ENCODE measurements around the gene SMAD6. TPM values are rescaled to one million over a fixed set of nuclear protein-coding genes. Genes with fewer than 3 reads are reported as not detected.
"Not testable (repeated sequence)": the region's sequence is repeated elsewhere in the genome, so short reads cannot be mapped to it uniquely, and the experiment has no call there.

The SMAD6 gene
- total RNA-seq, 1 donor: 27.2 TPM

DNA sequence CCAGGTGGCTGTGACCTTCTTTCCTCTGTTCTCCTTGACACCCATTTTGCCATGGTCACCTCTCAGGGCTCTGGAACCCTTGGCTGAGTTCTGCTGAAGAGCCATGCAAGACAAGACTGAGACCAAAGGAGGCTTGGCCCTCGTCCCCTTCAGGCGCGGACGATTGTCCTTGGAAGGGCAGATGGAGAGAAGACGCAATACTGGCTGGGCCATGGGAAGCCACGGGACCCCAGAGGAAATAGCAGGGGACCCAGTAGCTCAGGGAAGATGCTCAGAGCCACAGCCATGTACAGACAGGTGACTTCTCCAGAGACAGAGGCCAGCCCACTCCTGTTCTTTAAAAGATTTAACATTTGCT, 125.6 kb downstream of the SMAD6 start:
- no peak for DNase-seq (ENCODE audit: low read depth)
- TF ChIP-seq CTCF (IDR thresholded peaks at IDR 0.05; ENCODE audit: insufficient read depth, low read length): no peak
- H3K4me3 ChIP-seq (ENCODE audit: low read depth, low read length): no peak overlapping the region

DNA sequence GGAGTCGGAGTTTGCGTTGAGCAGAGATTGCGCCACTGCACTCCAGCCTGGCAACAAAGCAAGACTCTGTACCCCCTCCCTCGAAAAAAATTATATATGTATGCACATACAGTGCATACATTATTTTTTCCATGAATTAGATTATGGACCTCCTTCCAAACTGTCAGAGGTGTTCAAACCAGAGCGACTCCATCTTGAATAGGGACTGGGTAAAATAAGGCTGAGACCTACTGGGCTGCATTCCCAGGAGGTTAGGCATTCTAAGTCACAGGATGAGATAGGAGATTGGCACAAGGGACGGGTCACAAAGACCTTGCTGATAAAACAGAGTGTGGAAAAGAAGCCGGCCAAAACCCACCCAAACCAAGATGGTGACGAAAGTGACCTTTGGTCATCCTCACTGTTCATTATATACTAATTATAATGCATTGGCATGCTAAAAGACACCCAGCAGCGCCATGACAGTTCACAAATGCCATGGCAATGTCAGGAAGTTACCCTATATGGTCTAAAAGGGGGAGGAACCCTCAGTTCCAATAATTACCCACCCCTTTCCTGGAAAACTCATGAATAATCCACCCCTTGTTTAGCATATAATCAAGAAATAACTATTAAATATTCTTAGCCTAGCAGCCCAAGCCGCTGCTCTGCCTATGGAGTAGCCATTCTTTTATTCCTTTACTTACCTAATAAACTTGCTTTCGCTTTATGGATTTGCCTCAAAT, 126.9 kb downstream of the SMAD6 start:
- DNase-seq (ENCODE audit: low read depth); H3K4me3 ChIP-seq (ENCODE audit: low read depth, low read length): not testable (repeated sequence)

- no peak for TF ChIP-seq CTCF (IDR thresholded peaks at IDR 0.05; ENCODE audit: insufficient read depth, low read length)
- no peak for DNase-seq (ENCODE audit: low read depth)
- H3K4me3 ChIP-seq (ENCODE audit: low read depth, low read length): no peak overlapping the region
Measured at GRCh38 chr15:66829551-66830121, 127.6 kb downstream of the SMAD6 start.

DNA sequence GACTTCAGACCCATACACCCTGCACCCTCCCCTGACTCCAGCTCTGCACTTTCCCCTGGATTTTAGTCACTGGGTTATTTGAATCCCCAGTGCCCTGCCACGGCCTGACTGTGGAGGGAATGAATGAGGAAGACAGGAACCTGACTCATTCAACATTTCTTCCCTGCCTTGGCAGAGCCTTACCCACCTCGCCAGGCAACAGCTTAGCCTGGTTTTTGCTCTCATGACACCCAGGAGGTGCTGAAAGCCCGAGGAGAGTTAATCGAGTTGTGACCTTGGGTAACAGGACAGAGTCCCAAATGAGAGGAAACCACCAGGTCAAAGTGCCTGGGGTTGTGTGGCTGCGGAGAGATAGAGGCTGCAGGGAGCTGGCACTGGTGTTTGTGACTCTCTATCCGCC, 128.3 kb downstream of the SMAD6 start:
- no peak overlapping the region for H3K4me3 ChIP-seq (ENCODE audit: low read depth, low read length)
- peak; percentile 66 for DNase-seq (ENCODE audit: low read depth)
- TF ChIP-seq CTCF (IDR thresholded peaks at IDR 0.05; ENCODE audit: insufficient read depth, low read length): no peak

GRCh38 chr15:66830823-66831222, 128.8 kb downstream of the SMAD6 start:
- H3K4me3 ChIP-seq (ENCODE audit: low read depth, low read length): no peak overlapping the region
- TF ChIP-seq CTCF (IDR thresholded peaks at IDR 0.05; ENCODE audit: insufficient read depth, low read length): no peak
- no peak for DNase-seq (ENCODE audit: low read depth)

GRCh38 chr15:66831289-66831688, 129.3 kb downstream of the SMAD6 start:
- no peak for DNase-seq (ENCODE audit: low read depth)
- TF ChIP-seq CTCF (IDR thresholded peaks at IDR 0.05; ENCODE audit: insufficient read depth, low read length): no peak
- H3K4me3 ChIP-seq (ENCODE audit: low read depth, low read length): no peak overlapping the region

GRCh38 chr15:66831801-66832390, 129.9 kb downstream of the SMAD6 start:
- H3K4me3 ChIP-seq (ENCODE audit: low read depth, low read length): no peak overlapping the region
- no peak for TF ChIP-seq CTCF (IDR thresholded peaks at IDR 0.05; ENCODE audit: insufficient read depth, low read length)
- no peak for DNase-seq (ENCODE audit: low read depth)

Other genes with a start within 250 kb of the SMAD6 start
- gene SNAPC5, start 204.5 kb upstream of the SMAD6 start, total RNA-seq (ENCODE audit: low replicate concordance): 7.8 and 23.8 TPM in 2 replicates
- gene RPL4, start 197.4 kb upstream of the SMAD6 start, total RNA-seq (ENCODE audit: low replicate concordance): 3,473 and 4,222 TPM in 2 replicates
- gene ZWILCH, start 196.9 kb upstream of the SMAD6 start, total RNA-seq (ENCODE audit: low replicate concordance): 7.8 and 36.5 TPM in 2 replicates
- gene LCTL, start 136.2 kb upstream of the SMAD6 start, total RNA-seq (ENCODE audit: low replicate concordance): 0.09 TPM in 1 of 2 replicates, not detected in the other